Right lobe of liver (tissue), 6 donors: ENCODE measurements around the gene APIP. TPM values are rescaled to one million over a fixed set of nuclear protein-coding genes. Genes with fewer than 3 reads are reported as not detected.

Experiments used
- ATAC-seq, 4 donors: fragments of 200-7000 bp; cut with Tn5 transposase; one replicate each; pipeline ENCODE4 v1.9.1; 2020; ENCODE audit warnings: mild to moderate bottlenecking in 4 of 4, moderate library complexity in 4 of 4
- DNase-seq, 3 donors: peaks; one replicate each; pipeline ENCODE4 v3.0.0-alpha.2; 2020
- H3K27ac ChIP-seq, 3 donors: fragments of 200-600 bp; one replicate each; pipeline ENCODE4 v1.8.0; 2022
- H3K27me3 ChIP-seq, 2 donors: fragments of 200-600 bp; one replicate each; pipeline ENCODE4 v1.8.0; 2022
- H3K36me3 ChIP-seq, 4 donors: fragments of 200-600 bp; sonication (generic) in 1 of 4; one replicate each; pipeline versions ENCODE4 v1.5.1 to v1.8.0; 2017 to 2022; ENCODE audit warnings: control low read depth in 1 of 4
- H3K4me1 ChIP-seq, 4 donors: fragments of 200-600 bp; sonication (generic) in 1 of 4; one replicate each; pipeline versions ENCODE4 v1.5.1 to v1.8.0; 2017 to 2022; ENCODE audit warnings: control low read depth in 1 of 4
- H3K4me3 ChIP-seq, 3 donors: fragments of 200-600 bp; one replicate each; pipeline ENCODE4 v1.8.0; 2022
- H3K9me3 ChIP-seq, 4 donors: fragments of 200-600 bp; sonication (generic) in 1 of 4; one replicate each; pipeline versions ENCODE4 v1.5.1 to v1.8.0; 2017 to 2022; ENCODE audit warnings: control low read depth in 1 of 4
- CTCF ChIP-seq, 4 donors: fragments of 200-600 bp in 3 of 4; fragments of 450-650 bp in 1 of 4; IDR thresholded peaks; one replicate each; pipeline versions ENCODE4 v1.5.1 to v1.8.0; 2016 to 2022; ENCODE audit warnings: antibody characterized with exemption in 4 of 4, mild to moderate bottlenecking in 2 of 4
- POLR2A ChIP-seq: fragments of 450-650 bp; IDR thresholded peaks from one replicate; pipeline ENCODE4 v1.6.1; 2017; ENCODE audit warnings: antibody characterized with exemption, mild to moderate bottlenecking
- WGBS: methylation state at CpG from one replicate; pipeline ENCODE4 v1.1.6; 2018; ENCODE audit warnings: low coverage, low lambda C conversion rate; ENCODE audit not compliant: insufficient coverage; ENCODE audit errors: missing lambda C conversion rate; 5-methylcytosine and 5-hydroxymethylcytosine counted together
- intact Hi-C, 2 donors: fragments of 100-400 bp; cut with DNase I; formaldehyde crosslinking; loops; one replicate each; pipeline versions ENCODE4 v1.11.2 to v1.14.1; 2022
- total RNA-seq, 6 experiments: library from RNA; depleted of rRNA in 2 of 6; stranded (reverse); fragments of >200 nt in 2 of 6; fragmentation: NEBNext Ultra II Directional in 3 of 6; extraction: Animal tissue kit (Norgen Biotek cat#: 25700) in 3 of 6; gene quantifications; one replicate each; pipeline versions ENCODE4 v1.1.0 to v1.2.4, GENCODE V29; 2016 to 2023
- donor health status: DM: no; HTN: yes; CAD: no.
- donor health status: DM: no; HTN: no; CAD: no.
- donor health status: DM: no; HTN: no; CAD: no.
- donor health status: DM: no; HTN: yes; CAD: no.
- donor health status: DM: no; HTN: yes; CAD: no.

Gene APIP
- total RNA-seq, 6 experiments from 2014 or later, result 9.4 to 19.7 (median 14.5) TPM

GRCh38 chr11:34860034-34860433 is 56.1 kb downstream of the APIP start:
- Histone ChIP-seq H3K27ac (no peak overlapping the region), H3K27me3 (no peaks in the 10 kb centered on the region), H3K9me3 (no peaks in the 10 kb centered on the region), H3K4me1 (peaks cover 0 to 28% (median 0%) of the 10 kb centered on the region in 4 donors), H3K36me3 (no peaks in the 10 kb centered on the region), H3K4me3 (no peak overlapping the region)
- TF ChIP-seq POLR2A, result no peak
- no peak for TF ChIP-seq CTCF (IDR thresholded peaks at IDR 0.05)
- intact Hi-C loops, result no loop called here
- DNase-seq (no peak), ATAC-seq (peak in 2 of 4 donors; percentile 43 to 52)
- 48% methylated on average over 4 of the region's 4 CpGs for WGBS

GRCh38 chr11:34859496-34859895 is 56.7 kb downstream of the APIP start:
- H3K9me3 ChIP-seq, result no peaks in the 10 kb centered on the region
- ATAC-seq, result peak; percentile 56 to 77 (median 65)
- H3K36me3 ChIP-seq, result no peaks in the 10 kb centered on the region
- no peak overlapping the region for H3K27ac ChIP-seq
- H3K27me3 ChIP-seq, result no peaks in the 10 kb centered on the region
- DNase-seq, result no peak
- H3K4me3 ChIP-seq, result no peak overlapping the region
- H3K4me1 ChIP-seq, result peaks cover 0 to 33% (median 0%) of the 10 kb centered on the region in 4 donors
- TF ChIP-seq POLR2A (no peak), CTCF (IDR thresholded peaks at IDR 0.05) (no peak)
- intact Hi-C loops, result no loop called here
- WGBS, result 15% methylated on average over 2 of the region's 2 CpGs

- DNase-seq (no peak), ATAC-seq (no peak)
- WGBS, result 64% methylated on average over 2 of the region's 2 CpGs
- no peak for TF ChIP-seq CTCF (IDR thresholded peaks at IDR 0.05)
- TF ChIP-seq POLR2A, result no peak
- H3K9me3 ChIP-seq, result no peaks in the 10 kb centered on the region
- H3K27ac ChIP-seq, result no peak overlapping the region
- intact Hi-C loops, result no loop called here
- H3K27me3 ChIP-seq, result no peaks in the 10 kb centered on the region
- no peaks in the 10 kb centered on the region for H3K36me3 ChIP-seq
- H3K4me3 ChIP-seq, result no peak overlapping the region
- H3K4me1 ChIP-seq, result peaks cover 0 to 34% (median 0%) of the 10 kb centered on the region in 4 donors
Observed at GRCh38 chr11:34857463-34857862, 58.7 kb downstream of the APIP start.

GRCh38 chr11:34856251-34856650 is 59.9 kb downstream of the APIP start:
- peaks cover 0 to 34% (median 0%) of the 10 kb centered on the region in 4 donors for H3K4me1 ChIP-seq
- H3K36me3 ChIP-seq, result no peaks in the 10 kb centered on the region
- no peak overlapping the region for H3K4me3 ChIP-seq
- TF ChIP-seq CTCF (IDR thresholded peaks at IDR 0.05) (no peak), POLR2A (no peak)
- WGBS, result 84% methylated on average over 1 of the region's 1 CpG
- DNase-seq (no peak), ATAC-seq (no peak)
- intact Hi-C loops, result no loop called here
- no peaks in the 10 kb centered on the region for H3K9me3 ChIP-seq
- H3K27me3 ChIP-seq, result no peaks in the 10 kb centered on the region
- no peak overlapping the region for H3K27ac ChIP-seq

GRCh38 chr11:34855754-34856095 is 60.5 kb downstream of the APIP start:
- WGBS, result 58% methylated on average over 2 of the region's 3 CpGs
- intact Hi-C loops, result no loop called here
- ATAC-seq, result no peak
- Histone ChIP-seq H3K27me3 (no peaks in the 10 kb centered on the region), H3K27ac (no peak overlapping the region), H3K36me3 (no peaks in the 10 kb centered on the region), H3K4me3 (no peak overlapping the region), H3K4me1 (peaks cover 0 to 34% (median 0%) of the 10 kb centered on the region in 4 donors), H3K9me3 (no peaks in the 10 kb centered on the region)
- TF ChIP-seq CTCF (IDR thresholded peaks at IDR 0.05) (no peak), POLR2A (no peak)
- no peak for DNase-seq
